AG09309 (cell line): ENCODE data around the gene OCRL.

Experiments used
- DNase-seq: peaks from one replicate; pipeline ENCODE4 v3.0.0-alpha.2; 2010; ENCODE audit warnings: low read depth
- H3K4me3 ChIP-seq: 2 replicates; pipeline ENCODE4 v1.5.1; 2011; ENCODE audit warnings: mild to moderate bottlenecking, low read depth, low read length, moderate library complexity; ENCODE audit not compliant: control insufficient read depth
- TF ChIP-seq, protein P1 (sequence below): IDR thresholded peaks from 2 replicates; pipeline ENCODE4 v1.5.1; 2011; ENCODE audit warnings: mild to moderate bottlenecking, low read depth, low read length, inconsistent platforms; ENCODE audit not compliant: insufficient read depth, control insufficient read depth; ENCODE audit errors: missing control alignments

The OCRL gene

DNA sequence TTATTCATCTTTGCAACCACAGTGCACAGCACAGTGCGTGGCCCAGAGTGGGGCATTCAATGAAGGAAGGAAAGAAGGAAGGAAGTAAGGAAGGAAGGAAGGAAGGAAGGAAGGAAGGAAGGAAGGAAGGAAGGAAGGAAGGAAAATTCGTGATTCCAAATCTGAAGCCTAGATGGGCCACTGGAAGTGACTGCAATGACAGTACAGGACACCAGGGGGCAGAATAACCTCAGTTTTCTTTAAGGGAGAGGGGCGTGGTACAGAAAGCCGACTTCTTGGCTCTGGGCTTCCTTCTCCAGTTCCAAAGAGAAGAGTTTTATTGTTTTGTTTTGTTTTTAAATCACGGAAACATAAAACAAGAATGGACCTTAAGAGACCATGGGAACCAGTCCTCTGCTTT is 66.9 kb downstream of the OCRL start:
- no peak overlapping the region for H3K4me3 ChIP-seq
- TF ChIP-seq, protein P1, sequence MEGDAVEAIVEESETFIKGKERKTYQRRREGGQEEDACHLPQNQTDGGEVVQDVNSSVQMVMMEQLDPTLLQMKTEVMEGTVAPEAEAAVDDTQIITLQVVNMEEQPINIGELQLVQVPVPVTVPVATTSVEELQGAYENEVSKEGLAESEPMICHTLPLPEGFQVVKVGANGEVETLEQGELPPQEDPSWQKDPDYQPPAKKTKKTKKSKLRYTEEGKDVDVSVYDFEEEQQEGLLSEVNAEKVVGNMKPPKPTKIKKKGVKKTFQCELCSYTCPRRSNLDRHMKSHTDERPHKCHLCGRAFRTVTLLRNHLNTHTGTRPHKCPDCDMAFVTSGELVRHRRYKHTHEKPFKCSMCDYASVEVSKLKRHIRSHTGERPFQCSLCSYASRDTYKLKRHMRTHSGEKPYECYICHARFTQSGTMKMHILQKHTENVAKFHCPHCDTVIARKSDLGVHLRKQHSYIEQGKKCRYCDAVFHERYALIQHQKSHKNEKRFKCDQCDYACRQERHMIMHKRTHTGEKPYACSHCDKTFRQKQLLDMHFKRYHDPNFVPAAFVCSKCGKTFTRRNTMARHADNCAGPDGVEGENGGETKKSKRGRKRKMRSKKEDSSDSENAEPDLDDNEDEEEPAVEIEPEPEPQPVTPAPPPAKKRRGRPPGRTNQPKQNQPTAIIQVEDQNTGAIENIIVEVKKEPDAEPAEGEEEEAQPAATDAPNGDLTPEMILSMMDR: peak; percentile 79
- DNase-seq: no peak

DNA sequence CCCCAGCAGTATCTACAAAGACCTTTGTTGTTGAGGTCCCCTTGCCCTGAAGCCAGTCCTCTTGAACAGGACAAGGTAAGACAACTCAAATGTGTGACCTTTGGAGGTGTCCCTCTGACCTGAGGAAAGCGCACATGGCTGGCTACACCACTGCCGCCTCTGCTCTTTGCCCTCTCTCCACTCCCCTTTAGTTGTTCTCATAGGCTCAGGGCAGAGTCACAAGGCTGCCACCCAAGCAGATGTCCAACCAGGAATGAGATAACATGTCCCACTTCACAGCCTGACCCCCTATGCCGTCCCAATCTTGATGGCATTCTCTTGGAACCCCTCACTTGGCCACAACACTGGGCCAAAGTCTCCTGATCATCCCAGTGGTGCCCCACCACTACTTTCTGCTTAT is 68.4 kb downstream of the OCRL start:
- TF ChIP-seq, protein P1: no peak
- DNase-seq: no peak
- H3K4me3 ChIP-seq: no peak overlapping the region

DNA sequence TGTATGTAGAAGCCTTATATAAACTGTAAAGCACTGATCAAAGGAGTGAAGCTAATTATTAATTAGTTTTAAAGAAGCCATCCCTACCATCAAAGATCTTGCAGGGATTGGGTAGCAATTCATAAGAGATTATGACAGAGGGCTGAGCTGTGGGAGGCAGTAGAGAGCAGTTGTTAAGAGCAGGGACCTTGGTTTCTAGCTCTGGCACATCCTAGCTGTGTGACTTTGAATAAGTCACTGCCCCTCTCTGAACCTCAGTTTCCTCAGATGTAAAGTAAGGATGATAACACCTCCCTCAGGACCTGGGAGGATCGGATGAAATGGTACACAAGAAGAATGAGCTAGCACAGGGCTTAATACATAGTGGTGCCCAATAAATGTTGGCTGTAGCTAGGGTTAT is 69.3 kb downstream of the OCRL start:
- TF ChIP-seq, protein P1: no peak
- no peak for DNase-seq
- no peak overlapping the region for H3K4me3 ChIP-seq

DNA sequence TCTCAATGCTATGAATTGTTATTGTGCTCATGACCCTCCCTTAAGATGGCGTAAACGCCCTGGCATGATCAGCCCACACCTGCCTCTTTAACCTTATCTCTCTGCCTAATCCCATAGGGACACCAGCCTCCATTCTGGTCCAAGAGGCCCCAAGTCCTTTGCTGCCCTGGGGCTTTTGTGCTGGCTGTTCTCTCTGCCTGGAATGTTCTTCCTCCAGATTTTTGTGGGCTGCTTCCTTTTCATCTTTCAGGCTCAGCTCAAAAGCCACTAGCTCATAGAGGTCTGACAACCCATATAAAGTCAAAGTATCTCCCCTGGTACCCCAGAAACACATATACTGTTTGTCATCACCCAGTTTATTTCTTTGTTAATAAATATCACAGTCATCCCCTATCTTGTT is 72.3 kb downstream of the OCRL start:
- no peak for DNase-seq
- TF ChIP-seq, protein P1: no peak
- no peak overlapping the region for H3K4me3 ChIP-seq

DNA sequence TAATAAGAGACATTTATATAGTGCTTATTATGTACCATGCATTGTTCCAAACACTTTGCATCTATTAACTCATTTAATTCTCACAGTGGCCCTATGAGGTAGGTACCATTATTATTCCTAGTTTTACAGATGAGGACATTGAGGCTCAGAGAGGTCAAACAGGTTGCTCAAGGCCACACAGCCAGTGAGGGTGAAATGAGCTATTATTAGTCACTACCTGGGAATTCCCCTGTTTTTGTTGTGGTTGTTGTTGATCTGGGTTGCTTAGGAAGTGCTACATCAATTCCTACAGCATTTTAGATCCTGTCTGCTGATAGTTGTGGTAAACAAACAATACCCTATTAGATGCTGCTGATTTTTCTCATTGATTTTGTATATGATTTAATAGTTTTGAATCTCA is 73.5 kb downstream of the OCRL start:
- DNase-seq: no peak
- TF ChIP-seq, protein P1: no peak

DNA sequence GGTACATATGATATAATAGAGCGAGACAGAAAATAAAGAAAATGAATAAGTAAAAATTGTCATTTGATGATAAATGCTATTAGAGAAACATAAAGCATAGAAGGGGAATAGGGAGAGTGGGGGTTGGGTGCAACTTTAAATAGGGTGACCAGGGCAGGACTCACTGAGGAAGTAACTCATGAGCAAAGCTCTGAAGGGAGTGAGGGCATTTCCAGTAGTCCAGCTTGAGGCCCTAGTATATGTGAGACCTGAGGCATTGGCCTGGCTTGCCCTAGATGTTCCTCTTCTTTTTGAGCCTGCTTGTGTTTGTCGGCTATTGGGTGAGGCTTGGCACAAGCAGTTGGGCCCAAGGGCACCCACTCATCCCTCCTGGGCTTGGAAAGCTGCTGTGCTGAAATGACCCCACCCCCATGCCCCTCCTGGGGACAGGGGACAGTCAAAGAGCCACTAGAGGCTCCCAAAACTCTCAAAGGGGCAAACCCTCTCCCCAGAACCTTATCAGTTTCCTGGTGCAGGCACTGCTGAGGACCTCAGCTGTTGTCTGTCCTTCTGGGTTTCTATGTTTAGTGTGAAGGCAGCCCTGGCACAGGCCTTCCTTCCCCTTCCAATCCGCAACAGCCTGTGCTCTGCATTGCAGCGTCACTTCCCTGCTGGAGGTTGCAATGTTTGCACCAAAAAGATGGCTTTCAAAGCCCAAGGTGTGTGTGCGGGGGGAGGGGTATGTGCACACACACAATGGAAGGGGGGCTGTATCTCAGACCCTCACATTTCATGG is 74.6 kb downstream of the OCRL start:
- H3K4me3 ChIP-seq: no peak overlapping the region
- TF ChIP-seq, protein P1: no peak
- no peak for DNase-seq

More for the DNA sequence above, 73.5 kb downstream of the OCRL start:
- H3K4me3 ChIP-seq: no peak overlapping the region

DNA sequence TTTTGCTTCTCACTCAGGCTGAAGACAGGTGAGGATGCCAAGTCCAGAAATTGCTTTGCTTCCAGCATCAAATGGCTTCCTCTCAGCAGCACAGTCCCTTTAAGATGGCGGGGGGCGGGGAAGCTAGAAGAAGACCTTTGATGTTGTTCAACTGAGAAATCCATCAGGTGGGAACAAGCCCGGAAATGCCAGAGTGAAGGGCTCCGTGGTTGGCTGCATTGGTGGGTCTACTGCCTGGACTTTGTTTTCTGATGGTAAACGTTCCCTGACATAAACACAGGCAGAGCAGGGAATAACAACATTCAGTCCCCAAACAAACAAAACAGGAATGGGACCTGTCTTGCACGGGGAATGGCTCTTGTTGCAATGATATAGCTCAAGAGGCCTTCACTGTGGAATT is 77.4 kb downstream of the OCRL start:
- TF ChIP-seq, protein P1: no peak
- no peak overlapping the region for H3K4me3 ChIP-seq
- DNase-seq: no peak
